D341Med (cell line): ENCODE results near the gene PEX16.

Experiments
- DNase-seq: peaks from one replicate; pipeline ENCODE4 v3.0.0; 2012; ENCODE audit warnings: low spot score

The PEX16 gene

GRCh38 chr11:45876401-45876800, 41.3 kb downstream of the PEX16 start:
- DNase-seq, result no peak

- peak; percentile 87 for DNase-seq
Measured at GRCh38 chr11:45872651-45873356, 44.9 kb downstream of the PEX16 start.

- no peak for DNase-seq
Measured at GRCh38 chr11:45871638-45872037, 46.0 kb downstream of the PEX16 start.

GRCh38 chr11:45870706-45871105, 47.0 kb downstream of the PEX16 start:
- DNase-seq, result no peak

- DNase-seq, result no peak
Measured at GRCh38 chr11:45869551-45869950, 48.1 kb downstream of the PEX16 start.

- DNase-seq, result no peak
Measured at GRCh38 chr11:45864041-45864440, 53.6 kb downstream of the PEX16 start.

GRCh38 chr11:45860764-45861510, 56.7 kb downstream of the PEX16 start:
- DNase-seq, result no peak

GRCh38 chr11:45860348-45860747, 57.3 kb downstream of the PEX16 start:
- DNase-seq, result no peak
